Tibial nerve (tissue), 3 donors: ENCODE measurements around the gene DOC2B.

Experiments
- POLR2A ChIP-seq, 2 donors: fragments of 450-650 bp; IDR thresholded peaks; one replicate each; pipeline ENCODE4 v1.6.1; 2017; ENCODE audit warnings: antibody characterized with exemption in 2 of 2, mild to moderate bottlenecking in 2 of 2, moderate library complexity in 2 of 2
- TF ChIP-seq, protein P1 (sequence below), 5 experiments: fragments of 200-600 bp in 3 of 5; fragments of 450-650 bp in 2 of 5; sonication (generic) in 3 of 5; IDR thresholded peaks; one replicate each; pipeline ENCODE4 v1.5.1; 2016 to 2019; ENCODE audit warnings: antibody characterized with exemption in 5 of 5, mild to moderate bottlenecking in 3 of 5, moderate library complexity in 2 of 5

DNA sequence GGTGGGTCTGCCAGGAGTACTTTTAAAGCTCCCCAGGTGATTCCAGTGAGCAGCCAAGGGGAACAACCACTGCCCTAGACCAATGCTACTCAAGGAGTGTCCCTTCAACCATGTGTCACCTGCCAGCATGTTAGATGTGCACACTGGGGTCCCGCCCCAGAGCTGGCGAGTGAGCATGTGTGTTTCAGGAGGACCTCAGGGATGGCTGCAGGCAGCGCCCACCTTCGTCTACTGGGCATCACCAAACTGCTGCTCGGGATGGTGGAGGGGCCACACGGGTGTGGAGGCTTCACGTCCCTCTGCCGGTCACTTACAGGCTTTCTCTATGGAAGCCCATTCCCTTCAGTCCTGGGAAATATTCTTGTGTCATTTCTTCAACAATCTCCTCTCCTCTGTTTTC is 29.0 kb upstream of the DOC2B start:
- TF ChIP-seq POLR2A (IDR thresholded peaks at IDR 0.05) = no peak
- TF ChIP-seq, protein P1, sequence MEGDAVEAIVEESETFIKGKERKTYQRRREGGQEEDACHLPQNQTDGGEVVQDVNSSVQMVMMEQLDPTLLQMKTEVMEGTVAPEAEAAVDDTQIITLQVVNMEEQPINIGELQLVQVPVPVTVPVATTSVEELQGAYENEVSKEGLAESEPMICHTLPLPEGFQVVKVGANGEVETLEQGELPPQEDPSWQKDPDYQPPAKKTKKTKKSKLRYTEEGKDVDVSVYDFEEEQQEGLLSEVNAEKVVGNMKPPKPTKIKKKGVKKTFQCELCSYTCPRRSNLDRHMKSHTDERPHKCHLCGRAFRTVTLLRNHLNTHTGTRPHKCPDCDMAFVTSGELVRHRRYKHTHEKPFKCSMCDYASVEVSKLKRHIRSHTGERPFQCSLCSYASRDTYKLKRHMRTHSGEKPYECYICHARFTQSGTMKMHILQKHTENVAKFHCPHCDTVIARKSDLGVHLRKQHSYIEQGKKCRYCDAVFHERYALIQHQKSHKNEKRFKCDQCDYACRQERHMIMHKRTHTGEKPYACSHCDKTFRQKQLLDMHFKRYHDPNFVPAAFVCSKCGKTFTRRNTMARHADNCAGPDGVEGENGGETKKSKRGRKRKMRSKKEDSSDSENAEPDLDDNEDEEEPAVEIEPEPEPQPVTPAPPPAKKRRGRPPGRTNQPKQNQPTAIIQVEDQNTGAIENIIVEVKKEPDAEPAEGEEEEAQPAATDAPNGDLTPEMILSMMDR (IDR thresholded peaks at IDR 0.05) = no peak
